Panc1 (cell line): Measurements from ENCODE around the gene CBX4. TPM values are rescaled to one million over a fixed set of nuclear protein-coding genes. Genes with fewer than 3 reads are reported as not detected.

ENCODE experiments used
- ATAC-seq: fragments of 200-7000 bp; cut with Tn5 transposase; 2 replicates; pipeline ENCODE4 v1.9.1; 2020; ENCODE audit warnings: mild to moderate bottlenecking, moderate library complexity
- BruUV-seq: library from RNA; stranded (reverse); fragments of 400-500 nt; replicated peaks from 2 replicates; lab custom pipeline; 2021; lab: Mats Ljungman, UMichigan
- CTCF ChIA-PET: fragments of 300-600 bp; sonication (Branson Sonifier 250); formaldehyde crosslinking; loops from one replicate; lab custom pipeline; 2022; ENCODE audit warnings: antibody characterized with exemption; lab: Charles Lee
- POLR2A ChIA-PET: fragments of 300-600 bp; sonication (Branson Sonifier 250); formaldehyde crosslinking; loops from one replicate; lab custom pipeline; 2022; ENCODE audit warnings: antibody characterized with exemption; lab: Charles Lee
- DNase-seq: peaks from one replicate; pipeline ENCODE4 v3.0.0-alpha.2; 2010; ENCODE audit warnings: low read depth, low spot score
- H3K27ac ChIP-seq: 2 replicates; pipeline ENCODE4 v1.5.1; 2011; ENCODE audit warnings: mild to moderate bottlenecking, low read length, inconsistent platforms
- H3K27me3 ChIP-seq: fragments of 200-500 bp; sonication (Bioruptor generic); 2 replicates; pipeline ENCODE4 v1.6.0; 2014; ENCODE audit warnings: low read length, inconsistent platforms; ENCODE audit not compliant: control insufficient read depth, insufficient read depth
- H3K36me3 ChIP-seq: fragments of 200-500 bp; sonication (Bioruptor generic); 2 replicates; pipeline ENCODE4 v1.5.1; 2014; ENCODE audit warnings: inconsistent platforms, mild to moderate bottlenecking, low read length, moderate library complexity; ENCODE audit not compliant: control insufficient read depth, insufficient read depth
- H3K4me1 ChIP-seq: 2 replicates; pipeline ENCODE4 v1.5.1; 2011; ENCODE audit warnings: inconsistent platforms, mild to moderate bottlenecking, low read length, moderate library complexity; ENCODE audit not compliant: control insufficient read depth, insufficient read depth
- H3K4me3 ChIP-seq, 2 experiments: 2 replicates each; pipeline ENCODE4 v1.5.1; 2011 to 2012; ENCODE audit warnings: low read depth in 2 of 2, low read length in 2 of 2, mild to moderate bottlenecking in 2 of 2, inconsistent platforms in 1 of 2, moderate library complexity in 1 of 2
- H3K9me3 ChIP-seq: fragments of 200-500 bp; sonication (Bioruptor generic); 2 replicates; pipeline ENCODE4 v1.5.1; 2014; ENCODE audit warnings: low read depth, mild to moderate bottlenecking, inconsistent platforms, low read length, moderate library complexity; ENCODE audit not compliant: control insufficient read depth, insufficient read depth
- POLR2AphosphoS5 ChIP-seq: IDR thresholded peaks from 2 replicates; pipeline ENCODE4 v1.6.1; 2012; ENCODE audit warnings: mild to moderate bottlenecking, low read depth, low read length, moderate library complexity
- SIN3A ChIP-seq: IDR thresholded peaks from 2 replicates; pipeline ENCODE4 v1.6.1; 2012; ENCODE audit warnings: low read depth, mild to moderate bottlenecking, low read length, moderate library complexity, borderline replicate concordance; ENCODE audit not compliant: insufficient read depth
- TCF7L2 ChIP-seq: IDR thresholded peaks from 2 replicates; pipeline ENCODE4 v1.6.1; 2011; ENCODE audit warnings: mild to moderate bottlenecking, low read depth, low read length, inconsistent platforms
- in situ Hi-C: cut with HindIII; loops from 2 replicates; pipeline ENCODE4 v1.10.0; 2016; ENCODE audit warnings: low sequenced_read_pairs, low pct_unique_long_range_greater_than_20kb
- intact Hi-C: fragments of 100-400 bp; cut with micrococcal nuclease; formaldehyde crosslinking; loops from one replicate; pipeline ENCODE4 v1.10.0; 2022; ENCODE audit not compliant: unreplicated experiment
- total RNA-seq: library from RNA; stranded (reverse); gene quantifications from one replicate; pipeline ENCODE4 v1.2.1, GENCODE V29; 2021; ENCODE audit not compliant: unreplicated experiment
- TF ChIP-seq, protein P1 (sequence below): fragments of 450-650 bp; IDR thresholded peaks from 2 replicates; pipeline ENCODE4 v1.5.1; 2017; ENCODE audit warnings: mild to moderate bottlenecking
- TF ChIP-seq, protein P2 (sequence below), 2 experiments: IDR thresholded peaks; 2 replicates each; pipeline ENCODE4 v1.6.1; 2011 to 2012; ENCODE audit warnings: low read depth in 2 of 2, control low read depth in 1 of 2, low read length in 1 of 2, mild to moderate bottlenecking in 1 of 2, moderate library complexity in 1 of 2; ENCODE audit not compliant: insufficient read depth in 1 of 2

The CBX4 gene
- total RNA-seq, 1 experiment from 2014 or later, result 48.6 TPM

DNA sequence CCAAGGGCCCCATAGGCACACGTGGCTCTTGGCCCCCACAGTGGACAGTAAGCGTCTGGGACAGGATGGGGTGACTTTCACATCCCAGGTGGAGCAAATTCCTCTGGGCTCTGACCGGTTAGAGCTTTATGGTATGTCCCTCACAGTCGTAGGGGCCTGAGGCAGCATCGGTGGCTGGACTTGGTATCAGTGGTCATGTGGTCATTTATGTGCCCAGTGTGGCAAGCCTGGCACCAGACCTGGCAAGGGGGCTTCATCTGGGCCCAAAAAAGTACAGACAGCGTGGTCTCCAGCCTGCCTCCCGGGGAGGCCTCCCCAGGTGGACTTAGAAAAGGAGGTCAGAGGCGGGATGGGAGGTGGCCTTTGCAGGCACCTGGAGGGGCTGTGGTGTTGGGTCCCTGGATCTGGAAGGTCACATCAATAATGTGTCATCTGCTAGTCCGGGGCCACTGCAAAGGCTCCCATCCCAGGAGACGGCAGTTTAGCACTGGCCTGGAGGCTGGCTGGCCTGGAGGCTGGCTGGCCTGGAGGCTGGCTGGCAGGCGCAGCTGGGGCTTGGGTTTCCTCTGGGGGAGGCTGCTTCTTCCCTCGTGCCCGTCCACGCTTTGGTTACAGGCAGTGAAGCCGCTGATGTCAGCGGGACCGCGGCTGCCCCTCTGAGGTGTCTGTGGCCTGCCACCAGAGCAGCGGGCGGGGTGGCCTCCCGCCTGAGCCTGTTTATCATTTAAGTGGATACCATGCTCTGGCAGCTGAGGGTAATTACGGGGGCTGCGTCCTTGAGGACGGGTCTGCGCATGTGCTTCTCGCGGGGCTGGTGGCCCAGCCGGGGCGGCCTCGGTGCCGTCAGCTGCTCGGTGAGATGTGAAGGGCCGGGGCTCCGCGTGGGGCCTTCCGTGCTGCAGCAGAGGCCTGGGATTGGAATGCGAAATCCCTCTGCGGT is 20.7 kb upstream of the CBX4 start:
- no TSS peak for BruUV-seq
- Histone ChIP-seq H3K9me3 (no peaks in the 10 kb centered on the region), H3K4me1 (no peaks in the 10 kb centered on the region), H3K36me3 (no peaks in the 10 kb centered on the region), H3K27ac (no peak overlapping the region), H3K4me3 (no peak overlapping the region), H3K27me3 (no peaks in the 10 kb centered on the region)
- ChIA-PET POLR2A (no interaction called here), CTCF (no interaction called here)
- TF ChIP-seq POLR2AphosphoS5 (no peak), TCF7L2 (no peak), SIN3A (no peak)
- TF ChIP-seq, protein P1, sequence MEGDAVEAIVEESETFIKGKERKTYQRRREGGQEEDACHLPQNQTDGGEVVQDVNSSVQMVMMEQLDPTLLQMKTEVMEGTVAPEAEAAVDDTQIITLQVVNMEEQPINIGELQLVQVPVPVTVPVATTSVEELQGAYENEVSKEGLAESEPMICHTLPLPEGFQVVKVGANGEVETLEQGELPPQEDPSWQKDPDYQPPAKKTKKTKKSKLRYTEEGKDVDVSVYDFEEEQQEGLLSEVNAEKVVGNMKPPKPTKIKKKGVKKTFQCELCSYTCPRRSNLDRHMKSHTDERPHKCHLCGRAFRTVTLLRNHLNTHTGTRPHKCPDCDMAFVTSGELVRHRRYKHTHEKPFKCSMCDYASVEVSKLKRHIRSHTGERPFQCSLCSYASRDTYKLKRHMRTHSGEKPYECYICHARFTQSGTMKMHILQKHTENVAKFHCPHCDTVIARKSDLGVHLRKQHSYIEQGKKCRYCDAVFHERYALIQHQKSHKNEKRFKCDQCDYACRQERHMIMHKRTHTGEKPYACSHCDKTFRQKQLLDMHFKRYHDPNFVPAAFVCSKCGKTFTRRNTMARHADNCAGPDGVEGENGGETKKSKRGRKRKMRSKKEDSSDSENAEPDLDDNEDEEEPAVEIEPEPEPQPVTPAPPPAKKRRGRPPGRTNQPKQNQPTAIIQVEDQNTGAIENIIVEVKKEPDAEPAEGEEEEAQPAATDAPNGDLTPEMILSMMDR, result no peak
- TF ChIP-seq, protein P2, sequence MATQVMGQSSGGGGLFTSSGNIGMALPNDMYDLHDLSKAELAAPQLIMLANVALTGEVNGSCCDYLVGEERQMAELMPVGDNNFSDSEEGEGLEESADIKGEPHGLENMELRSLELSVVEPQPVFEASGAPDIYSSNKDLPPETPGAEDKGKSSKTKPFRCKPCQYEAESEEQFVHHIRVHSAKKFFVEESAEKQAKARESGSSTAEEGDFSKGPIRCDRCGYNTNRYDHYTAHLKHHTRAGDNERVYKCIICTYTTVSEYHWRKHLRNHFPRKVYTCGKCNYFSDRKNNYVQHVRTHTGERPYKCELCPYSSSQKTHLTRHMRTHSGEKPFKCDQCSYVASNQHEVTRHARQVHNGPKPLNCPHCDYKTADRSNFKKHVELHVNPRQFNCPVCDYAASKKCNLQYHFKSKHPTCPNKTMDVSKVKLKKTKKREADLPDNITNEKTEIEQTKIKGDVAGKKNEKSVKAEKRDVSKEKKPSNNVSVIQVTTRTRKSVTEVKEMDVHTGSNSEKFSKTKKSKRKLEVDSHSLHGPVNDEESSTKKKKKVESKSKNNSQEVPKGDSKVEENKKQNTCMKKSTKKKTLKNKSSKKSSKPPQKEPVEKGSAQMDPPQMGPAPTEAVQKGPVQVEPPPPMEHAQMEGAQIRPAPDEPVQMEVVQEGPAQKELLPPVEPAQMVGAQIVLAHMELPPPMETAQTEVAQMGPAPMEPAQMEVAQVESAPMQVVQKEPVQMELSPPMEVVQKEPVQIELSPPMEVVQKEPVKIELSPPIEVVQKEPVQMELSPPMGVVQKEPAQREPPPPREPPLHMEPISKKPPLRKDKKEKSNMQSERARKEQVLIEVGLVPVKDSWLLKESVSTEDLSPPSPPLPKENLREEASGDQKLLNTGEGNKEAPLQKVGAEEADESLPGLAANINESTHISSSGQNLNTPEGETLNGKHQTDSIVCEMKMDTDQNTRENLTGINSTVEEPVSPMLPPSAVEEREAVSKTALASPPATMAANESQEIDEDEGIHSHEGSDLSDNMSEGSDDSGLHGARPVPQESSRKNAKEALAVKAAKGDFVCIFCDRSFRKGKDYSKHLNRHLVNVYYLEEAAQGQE (IDR thresholded peaks at IDR 0.05; ENCODE audit: insufficient read depth in 1 of 2, low read depth in 2 of 2, low read length in 1 of 2), result no peak
- ATAC-seq, result no peak
- DNase-seq, result no peak
- in situ Hi-C loops (loop anchor here (25.0 kb wide), 1 partner anchor 127 kb away; no protein-coding TSS in a partner anchor), intact Hi-C loops (no loop called here)

DNA sequence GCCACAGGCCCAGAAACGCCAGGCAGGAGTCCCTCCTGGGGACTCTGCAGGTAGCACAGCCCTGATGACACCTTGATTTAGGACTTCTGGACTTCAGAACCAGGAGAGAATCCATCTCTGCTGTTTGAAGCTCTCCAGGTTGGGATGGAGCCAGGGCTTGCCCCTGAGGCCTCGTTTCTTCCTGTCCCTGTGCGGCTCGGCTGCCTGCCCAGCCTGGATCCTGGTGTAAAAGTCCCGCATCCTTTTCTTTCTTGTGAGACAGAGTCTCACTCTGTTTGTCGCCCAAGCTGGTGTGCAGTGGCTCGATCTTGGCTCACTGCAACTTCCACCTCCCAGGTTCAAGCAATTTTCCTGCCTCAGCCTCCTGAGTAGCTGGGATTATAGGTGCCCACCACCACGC is 17.9 kb upstream of the CBX4 start:
- ChIA-PET CTCF (interaction anchor here (0.6 to 0.7 kb wide), 2 partner anchors 11 to 12 kb away, joined by 4 read pairs; no protein-coding TSS in a partner anchor), POLR2A (interaction anchor here (0.6 kb wide), 1 partner anchor 27 kb away, joined by 4 read pairs; no protein-coding TSS in a partner anchor)
- Histone ChIP-seq H3K4me1 (no peaks in the 10 kb centered on the region), H3K36me3 (no peaks in the 10 kb centered on the region), H3K27ac (no peak overlapping the region), H3K4me3 (no peak overlapping the region), H3K9me3 (no peaks in the 10 kb centered on the region), H3K27me3 (no peaks in the 10 kb centered on the region)
- no peak for DNase-seq
- no peak for ATAC-seq
- TF ChIP-seq, protein P1, result no peak
- TF ChIP-seq POLR2AphosphoS5 (no peak), SIN3A (no peak), TCF7L2 (no peak)
- TF ChIP-seq, protein P2 (IDR thresholded peaks at IDR 0.05; ENCODE audit: insufficient read depth in 1 of 2, low read depth in 2 of 2, low read length in 1 of 2), result no peak
- no TSS peak for BruUV-seq
- in situ Hi-C loops (loop anchor here (25.0 kb wide), 1 partner anchor 130 kb away; no protein-coding TSS in a partner anchor), intact Hi-C loops (no loop called here)
